H1 (cell line): ENCODE measurements around the gene NPS. TPM values are rescaled to one million over a fixed set of nuclear protein-coding genes. Genes with fewer than 3 reads are reported as not detected.

ENCODE experiments used
- CTCF ChIA-PET: fragments of 300-600 bp; sonication (Branson Sonifier 250); formaldehyde crosslinking; loops from one replicate; lab custom pipeline; 2021; ENCODE audit not compliant: partially characterized antibody; lab: Charles Lee
- POLR2A ChIA-PET: fragments of 300-600 bp; sonication (Branson Sonifier 250); formaldehyde crosslinking; loops from one replicate; lab custom pipeline; 2021; ENCODE audit warnings: inconsistent platforms; ENCODE audit not compliant: partially characterized antibody; lab: Charles Lee
- DNase-seq, 2 experiments: peaks; one replicate each; pipeline versions ENCODE4 v3.0.0 to v3.0.0-alpha.2; 2010 to 2022; ENCODE audit warnings: low spot score in 2 of 2, low read depth in 1 of 2, mixed read lengths in 1 of 2
- FAIRE-seq: peaks from 2 replicates; lab custom pipeline; 2011; peaks lifted over from hg19 to GRCh38; lab: Jason Lieb, UNC
- H2AFZ ChIP-seq: 2 replicates; pipeline ENCODE4 v1.8.1; 2012; ENCODE audit warnings: low read length, inconsistent platforms
- H2AK5ac ChIP-seq: 2 replicates; pipeline ENCODE4 v1.6.1; 2013; ENCODE audit warnings: low read depth, low read length
- H2BK120ac ChIP-seq: replicated peaks from 2 replicates; pipeline ENCODE3; 2013; ENCODE audit warnings: low read depth, low read length, inconsistent platforms
- H2BK12ac ChIP-seq: 2 replicates; pipeline ENCODE4 v1.6.1; 2013; ENCODE audit warnings: low read depth, low read length
- H2BK15ac ChIP-seq: 2 replicates; pipeline ENCODE4 v1.6.1; 2013; ENCODE audit warnings: low read length
- H2BK20ac ChIP-seq: 2 replicates; pipeline ENCODE4 v1.6.1; 2013; ENCODE audit warnings: low read length
- H2BK5ac ChIP-seq: 2 replicates; pipeline ENCODE4 v1.6.1; 2013; ENCODE audit warnings: low read depth, low read length
- H3K14ac ChIP-seq: 2 replicates; pipeline ENCODE4 v1.6.1; 2013; ENCODE audit warnings: inconsistent platforms; ENCODE audit not compliant: insufficient read length
- H3K18ac ChIP-seq: 2 replicates; pipeline ENCODE4 v1.6.1; 2013; ENCODE audit warnings: low read length; ENCODE audit errors: extremely low read depth
- H3K23ac ChIP-seq: 2 replicates; pipeline ENCODE4 v1.6.1; 2013; ENCODE audit warnings: inconsistent platforms; ENCODE audit not compliant: insufficient read length
- H3K23me2 ChIP-seq: 2 replicates; pipeline ENCODE4 v1.6.1; 2013; ENCODE audit warnings: low read depth, low read length
- H3K27ac ChIP-seq: 2 replicates; pipeline ENCODE4 v1.6.1; 2011; ENCODE audit warnings: low read depth, low read length, inconsistent platforms
- H3K27me3 ChIP-seq, 4 experiments: replicated peaks in 1 of 4; 1 replicate in 1 of 4; 2 replicates in 3 of 4; pipeline versions ENCODE4 v1.6.1 to v1.8.1; 2011 to 2013; ENCODE audit warnings: low read length in 3 of 4, mild to moderate bottlenecking in 3 of 4, inconsistent platforms in 2 of 4, mixed read lengths in 2 of 4, moderate library complexity in 1 of 4; ENCODE audit not compliant: control insufficient read depth in 3 of 4, insufficient read depth in 3 of 4; ENCODE audit errors: extremely low read depth in 1 of 4
- H3K36me3 ChIP-seq, 4 experiments: 2 replicates each; pipeline versions ENCODE4 v1.6.1 to v1.8.1; 2011 to 2013; ENCODE audit warnings: mild to moderate bottlenecking in 4 of 4, low read length in 3 of 4, moderate library complexity in 2 of 4, control low read depth in 1 of 4, inconsistent platforms in 1 of 4; ENCODE audit not compliant: insufficient read depth in 4 of 4, control insufficient read depth in 2 of 4
- H3K4ac ChIP-seq: replicated peaks from 2 replicates; pipeline ENCODE3; 2013; ENCODE audit warnings: low read length, low read depth, mixed read lengths, inconsistent platforms; ENCODE audit not compliant: insufficient read length
- H3K4me1 ChIP-seq, 4 experiments: replicated peaks in 1 of 4; 1 replicate in 1 of 4; 2 replicates in 3 of 4; pipeline versions ENCODE4 v1.6.1 to v1.8.1; 2011 to 2013; ENCODE audit warnings: low read length in 3 of 4, inconsistent platforms in 2 of 4, mixed read lengths in 1 of 4; ENCODE audit not compliant: insufficient read depth in 4 of 4, control insufficient read depth in 3 of 4
- H3K4me2 ChIP-seq, 2 experiments: 2 replicates each; pipeline versions ENCODE4 v1.6.1 to v1.8.1; 2011 to 2013; ENCODE audit warnings: low read depth in 2 of 2, low read length in 2 of 2, control low read depth in 1 of 2, inconsistent platforms in 1 of 2, mild to moderate bottlenecking in 1 of 2; ENCODE audit not compliant: insufficient read depth in 1 of 2
- H3K4me3 ChIP-seq, 4 experiments: fragments of 200-600, 300-600 bp in 1 of 4; sonication (generic), shearing (Covaris generic), sonication (Bioruptor Twin) in 1 of 4; 2 replicates each; pipeline versions ENCODE4 v1.5.1 to v1.8.1; 2011 to 2016; ENCODE audit warnings: low read length in 4 of 4, low read depth in 3 of 4, control low read depth in 2 of 4, inconsistent platforms in 2 of 4, mild to moderate bottlenecking in 2 of 4, mixed read lengths in 1 of 4, moderate library complexity in 1 of 4; ENCODE audit not compliant: insufficient read depth in 2 of 4; ENCODE audit errors: extremely low read depth in 1 of 4
- H3K56ac ChIP-seq: replicated peaks from 2 replicates; pipeline ENCODE3; 2013; ENCODE audit warnings: low read depth, mild to moderate bottlenecking, mixed read lengths, low read length, inconsistent platforms; ENCODE audit not compliant: insufficient read length
- H3K79me1 ChIP-seq: 2 replicates; pipeline ENCODE4 v1.6.1; 2013; ENCODE audit warnings: low read depth, low read length, control low read depth
- H3K79me2 ChIP-seq, 2 experiments: 2 replicates each; pipeline versions ENCODE4 v1.6.1 to v1.8.1; 2012 to 2013; ENCODE audit warnings: low read length in 2 of 2, mild to moderate bottlenecking in 2 of 2, inconsistent platforms in 1 of 2; ENCODE audit not compliant: insufficient read depth in 2 of 2, control insufficient read depth in 1 of 2
- H3K9ac ChIP-seq, 4 experiments: replicated peaks in 1 of 4; 1 replicate in 1 of 4; 2 replicates in 3 of 4; pipeline versions ENCODE4 v1.6.1 to v1.8.1; 2011 to 2013; ENCODE audit warnings: low read depth in 3 of 4, low read length in 3 of 4, control low read depth in 2 of 4, mild to moderate bottlenecking in 2 of 4, moderate library complexity in 2 of 4, inconsistent platforms in 1 of 4; ENCODE audit errors: extremely low read depth in 1 of 4
- H3K9me3 ChIP-seq, 2 experiments: 2 replicates each; pipeline versions ENCODE4 v1.6.1 to v1.8.1; 2012 to 2013; ENCODE audit warnings: mild to moderate bottlenecking in 2 of 2, moderate library complexity in 2 of 2, control low read depth in 1 of 2, inconsistent platforms in 1 of 2, low read depth in 1 of 2, low read length in 1 of 2, mixed read lengths in 1 of 2; ENCODE audit not compliant: insufficient read depth in 2 of 2
- H4K20me1 ChIP-seq, 2 experiments: replicated peaks in 1 of 2; 2 replicates each; pipeline versions ENCODE3 to v1.8.1; 2011 to 2013; ENCODE audit warnings: inconsistent platforms in 2 of 2, low read length in 2 of 2, mild to moderate bottlenecking in 1 of 2; ENCODE audit not compliant: insufficient read depth in 2 of 2, control insufficient read depth in 1 of 2
- H4K5ac ChIP-seq: 2 replicates; pipeline ENCODE4 v1.6.1; 2013; ENCODE audit warnings: low read length, low read depth, mixed read lengths, inconsistent platforms; ENCODE audit not compliant: insufficient read length
- H4K8ac ChIP-seq: 2 replicates; pipeline ENCODE4 v1.8.0; 2013; ENCODE audit warnings: mild to moderate bottlenecking, moderate library complexity, low read length, inconsistent platforms; ENCODE audit not compliant: insufficient read depth; ENCODE audit errors: extremely low read depth
- H4K91ac ChIP-seq: replicated peaks from 2 replicates; pipeline ENCODE3; 2013; ENCODE audit warnings: low read length, mixed read lengths, inconsistent platforms; ENCODE audit not compliant: insufficient read length
- BACH1 ChIP-seq: IDR thresholded peaks from 2 replicates; pipeline ENCODE4 v1.6.1; 2012; ENCODE audit warnings: low read length, improper control_type of control experiment
- CBX5 ChIP-seq: fragments of 300-800, 300-1000 bp; sonication (generic); IDR thresholded peaks from 2 replicates; pipeline ENCODE4 v1.7.1; 2016; ENCODE audit warnings: antibody characterized with exemption, low read length, low read depth
- NANOG ChIP-seq: IDR thresholded peaks from 2 replicates; pipeline ENCODE4 v1.6.1; 2011; ENCODE audit warnings: low read length, low read depth, mild to moderate bottlenecking, inconsistent platforms; ENCODE audit not compliant: insufficient read depth, poor library complexity, severe bottlenecking
- POLR2A ChIP-seq, 2 experiments: IDR thresholded peaks; 1 replicate in 1 of 2; 2 replicates in 1 of 2; pipeline ENCODE4 v1.6.1; 2011; ENCODE audit warnings: low read depth in 2 of 2, low read length in 2 of 2, mild to moderate bottlenecking in 2 of 2; ENCODE audit errors: control extremely low read depth in 1 of 2
- RBBP5 ChIP-seq: IDR thresholded peaks from 2 replicates; pipeline ENCODE4 v1.7.1; 2012; ENCODE audit warnings: low read depth, mild to moderate bottlenecking, inconsistent platforms, low read length, moderate library complexity, borderline replicate concordance
- SIN3A ChIP-seq, 2 experiments: IDR thresholded peaks in 1 of 2; conservative IDR thresholded peaks in 1 of 2; 2 replicates each; pipeline ENCODE4 v1.6.1; 2011 to 2012; ENCODE audit warnings: low read length in 2 of 2, improper control_type of control experiment in 1 of 2, low read depth in 1 of 2, mild to moderate bottlenecking in 1 of 2
- WGBS, 2 experiments: shearing (Covaris generic) in 1 of 2; methylation state at CpG; one replicate each; pipeline versions ENCODE4 v1.1.6 to v1.1.7; 2013 to 2015; ENCODE audit warnings: low lambda C conversion rate in 2 of 2, mixed read lengths in 2 of 2, inconsistent platforms in 1 of 2, low coverage in 1 of 2, missing lambda C conversion rate in 1 of 2; ENCODE audit not compliant: insufficient replicate concordance in 2 of 2, insufficient coverage in 1 of 2, insufficient read length in 1 of 2; ENCODE audit errors: extremely low coverage in 1 of 2, missing lambda C conversion rate in 1 of 2; 5-methylcytosine and 5-hydroxymethylcytosine counted together
- polyA plus RNA-seq, 7 experiments: library from polyadenylated mRNA; depleted of rRNA in 3 of 7; stranded (reverse) in 5 of 7; unstranded in 2 of 7; fragments of >200 nt in 5 of 7; fragments of 200-250 nt in 2 of 7; gene quantifications; 1 replicate in 5 of 7; 2 replicates in 1 of 7; 4 replicates in 1 of 7; pipeline versions ENCODE4 v1.2.1 to v1.2.3, GENCODE V29; 2011 to 2013; ENCODE audit warnings: missing spikeins in 2 of 7, mixed read lengths in 2 of 7
- total RNA-seq: library from RNA; stranded (reverse); fragmentation: NEBNext Ultra II Directional; extraction: Animal tissue kit (Norgen Biotek cat#: 25700); gene quantifications from 2 replicates; pipeline ENCODE4 v1.2.1, GENCODE V29; 2021
- TF ChIP-seq, protein P1 (sequence below), 3 experiments: IDR thresholded peaks; 1 replicate in 2 of 3; 2 replicates in 1 of 3; pipeline versions ENCODE4 v1.5.1 to v1.6.1; 2011; ENCODE audit warnings: low read length in 3 of 3, mild to moderate bottlenecking in 3 of 3, inconsistent platforms in 2 of 3, low read depth in 1 of 3, moderate library complexity in 1 of 3; ENCODE audit not compliant: insufficient read depth in 1 of 3; ENCODE audit errors: control extremely low read depth in 1 of 3
- TF ChIP-seq, protein P2 (sequence below): IDR thresholded peaks from 2 replicates; pipeline ENCODE4 v1.6.1; 2012; ENCODE audit warnings: inconsistent platforms

The NPS gene
- total and polyA plus RNA-seq, 2 of the 8 experiments (the other 6 are each of a cell fraction or from before 2014, with no cell fraction given), result not detected

DNA sequence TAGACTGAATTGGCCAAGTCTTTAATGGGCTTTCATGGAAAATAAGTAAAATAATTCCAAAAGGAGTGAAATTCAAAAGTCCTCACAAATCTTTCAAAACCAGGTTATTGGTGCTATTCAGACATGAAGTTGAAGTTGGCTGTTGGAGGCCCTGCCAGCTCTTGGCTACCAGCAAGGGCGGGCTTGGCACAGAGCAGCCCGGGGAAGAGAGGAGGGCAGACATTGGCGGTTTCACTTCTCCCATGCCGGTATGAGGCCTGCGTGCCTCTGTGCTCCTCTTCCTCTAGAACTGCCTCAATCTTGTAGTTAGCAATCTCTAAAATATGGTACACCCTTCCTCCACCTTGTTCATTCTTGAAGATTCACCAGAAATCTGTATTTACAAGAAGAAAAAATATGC, 16.4 kb upstream of the NPS start:
- Histone ChIP-seq H3K4me3 (no peak overlapping the region), H3K4me1 (no peaks in the 10 kb centered on the region), H4K5ac (no peak overlapping the region), H2BK12ac (no peak overlapping the region), H2AK5ac (no peak overlapping the region), H3K23ac (no peak overlapping the region), H4K91ac (no peak overlapping the region), H3K4ac (no peak overlapping the region), H4K20me1 (no peaks in the 10 kb centered on the region), H3K27ac (no peak overlapping the region), H3K79me1 (no peaks in the 10 kb centered on the region), H3K14ac (no peak overlapping the region), H2BK15ac (no peak overlapping the region), H2BK20ac (no peak overlapping the region), H3K79me2 (no peaks in the 10 kb centered on the region), H3K9me3 (no peaks in the 10 kb centered on the region; a peak in 1 of 4 replicates), H3K23me2 (no peaks in the 10 kb centered on the region), H3K27me3 (no peaks in the 10 kb centered on the region), H2BK120ac (no peak overlapping the region), H3K56ac (no peak overlapping the region), H3K9ac (no peak overlapping the region), H3K36me3 (no peaks in the 10 kb centered on the region), H3K4me2 (no peak overlapping the region), H3K18ac (no peak overlapping the region), H4K8ac (no peak overlapping the region), H2BK5ac (no peak overlapping the region), H2AFZ (no peak overlapping the region)
- CTCF ChIA-PET, result interaction anchor here (0.5 to 1.0 kb wide), 3 partner anchors 9 to 116 kb away, joined by 3 to 4 read pairs (median 3); no protein-coding TSS in a partner anchor
- 92% methylated on average over 4 of the region's 5 CpGs; no CpG with 5 or more reads in 1 of the 2 experiments for WGBS, 2 experiments
- no peak for TF ChIP-seq CBX5
- TF ChIP-seq BACH1, result no peak
- TF ChIP-seq POLR2A (IDR thresholded peaks at IDR 0.05; ENCODE audit: control extremely low read depth in 1 of 2, low read depth in 2 of 2, low read length in 2 of 2), result no peak
- TF ChIP-seq SIN3A (conservative IDR thresholded peaks at IDR 0.05 in 1 of 2, IDR thresholded peaks at IDR 0.05 in 1 of 2; ENCODE audit: low read depth in 1 of 2, low read length in 2 of 2), result no peak
- TF ChIP-seq, protein P1, sequence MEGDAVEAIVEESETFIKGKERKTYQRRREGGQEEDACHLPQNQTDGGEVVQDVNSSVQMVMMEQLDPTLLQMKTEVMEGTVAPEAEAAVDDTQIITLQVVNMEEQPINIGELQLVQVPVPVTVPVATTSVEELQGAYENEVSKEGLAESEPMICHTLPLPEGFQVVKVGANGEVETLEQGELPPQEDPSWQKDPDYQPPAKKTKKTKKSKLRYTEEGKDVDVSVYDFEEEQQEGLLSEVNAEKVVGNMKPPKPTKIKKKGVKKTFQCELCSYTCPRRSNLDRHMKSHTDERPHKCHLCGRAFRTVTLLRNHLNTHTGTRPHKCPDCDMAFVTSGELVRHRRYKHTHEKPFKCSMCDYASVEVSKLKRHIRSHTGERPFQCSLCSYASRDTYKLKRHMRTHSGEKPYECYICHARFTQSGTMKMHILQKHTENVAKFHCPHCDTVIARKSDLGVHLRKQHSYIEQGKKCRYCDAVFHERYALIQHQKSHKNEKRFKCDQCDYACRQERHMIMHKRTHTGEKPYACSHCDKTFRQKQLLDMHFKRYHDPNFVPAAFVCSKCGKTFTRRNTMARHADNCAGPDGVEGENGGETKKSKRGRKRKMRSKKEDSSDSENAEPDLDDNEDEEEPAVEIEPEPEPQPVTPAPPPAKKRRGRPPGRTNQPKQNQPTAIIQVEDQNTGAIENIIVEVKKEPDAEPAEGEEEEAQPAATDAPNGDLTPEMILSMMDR (IDR thresholded peaks at IDR 0.05; ENCODE audit: control extremely low read depth in 1 of 3, insufficient read depth in 1 of 3, low read depth in 1 of 3, low read length in 3 of 3), result no peak
- no peak for TF ChIP-seq RBBP5
- TF ChIP-seq NANOG, result no peak
- TF ChIP-seq, protein P2, sequence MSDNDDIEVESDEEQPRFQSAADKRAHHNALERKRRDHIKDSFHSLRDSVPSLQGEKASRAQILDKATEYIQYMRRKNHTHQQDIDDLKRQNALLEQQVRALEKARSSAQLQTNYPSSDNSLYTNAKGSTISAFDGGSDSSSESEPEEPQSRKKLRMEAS, result no peak
- DNase-seq (no peak), FAIRE-seq (no peak)
- POLR2A ChIA-PET, result no interaction called here
